Epithelial cell of proximal tubule (primary cell): ENCODE results near the gene SH3TC1. TPM values are rescaled to one million over a fixed set of nuclear protein-coding genes. Genes with fewer than 3 reads are reported as not detected.

Experiments used
- DNase-seq: peaks from one replicate; pipeline ENCODE4 v3.0.0-alpha.2; 2011; ENCODE audit warnings: low read depth
- H3K4me3 ChIP-seq: 2 replicates; pipeline ENCODE4 v1.5.1; 2011; ENCODE audit warnings: low read depth, mild to moderate bottlenecking, low read length
- total RNA-seq: library from RNA; depleted of rRNA; stranded (reverse); fragments of >200 nt; gene quantifications from 2 replicates; pipeline ENCODE4 v1.2.3, GENCODE V29; 2015
- TF ChIP-seq, protein P1 (sequence below): conservative IDR thresholded peaks from 2 replicates; pipeline ENCODE4 v1.5.1; 2012; ENCODE audit warnings: low read depth, mild to moderate bottlenecking, low read length

Gene SH3TC1
- total RNA-seq, 1 donor from 2014 or later: 8.6 TPM

- no peak for DNase-seq
- TF ChIP-seq, protein P1, sequence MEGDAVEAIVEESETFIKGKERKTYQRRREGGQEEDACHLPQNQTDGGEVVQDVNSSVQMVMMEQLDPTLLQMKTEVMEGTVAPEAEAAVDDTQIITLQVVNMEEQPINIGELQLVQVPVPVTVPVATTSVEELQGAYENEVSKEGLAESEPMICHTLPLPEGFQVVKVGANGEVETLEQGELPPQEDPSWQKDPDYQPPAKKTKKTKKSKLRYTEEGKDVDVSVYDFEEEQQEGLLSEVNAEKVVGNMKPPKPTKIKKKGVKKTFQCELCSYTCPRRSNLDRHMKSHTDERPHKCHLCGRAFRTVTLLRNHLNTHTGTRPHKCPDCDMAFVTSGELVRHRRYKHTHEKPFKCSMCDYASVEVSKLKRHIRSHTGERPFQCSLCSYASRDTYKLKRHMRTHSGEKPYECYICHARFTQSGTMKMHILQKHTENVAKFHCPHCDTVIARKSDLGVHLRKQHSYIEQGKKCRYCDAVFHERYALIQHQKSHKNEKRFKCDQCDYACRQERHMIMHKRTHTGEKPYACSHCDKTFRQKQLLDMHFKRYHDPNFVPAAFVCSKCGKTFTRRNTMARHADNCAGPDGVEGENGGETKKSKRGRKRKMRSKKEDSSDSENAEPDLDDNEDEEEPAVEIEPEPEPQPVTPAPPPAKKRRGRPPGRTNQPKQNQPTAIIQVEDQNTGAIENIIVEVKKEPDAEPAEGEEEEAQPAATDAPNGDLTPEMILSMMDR: no peak
- H3K4me3 ChIP-seq: no peak overlapping the region
Observed at GRCh38 chr4:8153441-8153840, 45.6 kb upstream of the SH3TC1 start.

DNA sequence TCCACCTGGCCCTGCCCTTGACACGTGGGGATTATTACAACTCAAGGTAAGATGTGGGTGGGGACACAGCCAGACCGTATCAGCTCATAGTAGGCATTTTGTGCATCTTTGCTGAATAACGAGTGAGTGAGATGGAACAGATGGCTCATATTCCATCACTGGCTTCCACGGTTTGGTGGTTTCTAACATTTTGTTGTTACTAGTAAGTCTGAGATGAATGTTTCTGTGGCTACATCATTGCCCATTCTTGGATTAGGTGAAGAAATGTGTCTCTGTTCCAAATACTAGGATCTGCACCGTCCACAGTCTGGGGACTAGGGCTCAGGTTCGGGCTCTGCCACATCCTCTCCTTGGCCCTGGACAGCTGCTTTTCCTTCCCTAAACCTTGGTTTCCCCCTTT lies 44.0 kb upstream of the SH3TC1 start:
- TF ChIP-seq, protein P1: no peak
- no peak overlapping the region for H3K4me3 ChIP-seq
- DNase-seq: no peak

- TF ChIP-seq, protein P1: no peak
- no peak for DNase-seq
- H3K4me3 ChIP-seq: no peak overlapping the region
Observed at GRCh38 chr4:8155660-8156421, 43.2 kb upstream of the SH3TC1 start.

GRCh38 chr4:8156617-8157016 lies 42.5 kb upstream of the SH3TC1 start:
- no peak overlapping the region for H3K4me3 ChIP-seq
- no peak for DNase-seq
- TF ChIP-seq, protein P1: no peak

- TF ChIP-seq, protein P1: no peak
- no peak for DNase-seq
- H3K4me3 ChIP-seq: peak overlapping the region; percentile 72
Observed at GRCh38 chr4:8157496-8157895, 41.6 kb upstream of the SH3TC1 start.

GRCh38 chr4:8157944-8158709 lies 41.0 kb upstream of the SH3TC1 start:
- H3K4me3 ChIP-seq: peak overlapping the region; percentile 72
- DNase-seq: no peak
- TF ChIP-seq, protein P1: no peak
